GM18867 (cell line): ENCODE measurements around the gene OLR1.

ENCODE experiments used
- ATAC-seq: cut with Tn5 transposase; IDR thresholded peaks from one replicate; pipeline ENCODE4 v1.9.1; 2021; ENCODE audit warnings: mild to moderate bottlenecking, moderate library complexity; ENCODE audit not compliant: unreplicated experiment

The OLR1 gene

GRCh38 chr12:10154145-10154496 is 17.8 kb downstream of the OLR1 start:
- ATAC-seq, result peak; percentile 18

GRCh38 chr12:10153271-10154144 is 18.4 kb downstream of the OLR1 start:
- ATAC-seq, result peak; percentile 63

GRCh38 chr12:10151621-10152020 is 20.3 kb downstream of the OLR1 start:
- no peak for ATAC-seq

DNA sequence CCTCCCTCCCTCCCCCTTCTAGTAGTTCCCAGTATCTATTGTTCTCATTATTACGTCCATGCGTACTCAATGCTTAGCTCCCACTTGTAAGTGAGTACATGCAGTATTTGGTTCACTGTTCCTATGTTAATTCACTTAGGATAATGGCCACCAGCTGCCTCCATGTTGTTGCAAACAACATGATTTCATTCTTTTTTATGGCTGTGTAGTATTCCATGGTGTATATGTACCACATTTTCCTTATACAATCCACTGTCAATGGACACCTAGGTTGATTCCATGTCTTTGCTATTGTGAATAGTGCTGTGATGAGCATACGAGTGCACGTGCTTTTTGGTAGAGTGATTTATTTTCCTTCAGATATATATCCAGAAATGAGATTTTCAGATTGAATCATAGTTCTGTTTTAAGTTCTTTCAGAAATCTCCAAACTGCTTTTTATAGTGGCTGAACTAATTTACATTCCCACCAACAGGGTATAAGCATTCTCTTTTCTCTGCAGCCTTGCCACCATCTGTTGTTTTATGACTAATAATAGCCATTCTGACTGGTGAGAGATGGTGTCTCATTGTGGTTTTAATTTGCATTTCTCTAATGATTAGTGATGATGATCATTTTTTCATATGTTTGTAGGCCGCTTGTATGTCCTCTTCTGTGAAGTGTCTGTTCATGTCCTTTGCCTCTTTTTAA is 24.1 kb downstream of the OLR1 start:
- peak; percentile 87 for ATAC-seq

GRCh38 chr12:10142976-10143589 is 28.8 kb downstream of the OLR1 start:
- ATAC-seq, result no peak

DNA sequence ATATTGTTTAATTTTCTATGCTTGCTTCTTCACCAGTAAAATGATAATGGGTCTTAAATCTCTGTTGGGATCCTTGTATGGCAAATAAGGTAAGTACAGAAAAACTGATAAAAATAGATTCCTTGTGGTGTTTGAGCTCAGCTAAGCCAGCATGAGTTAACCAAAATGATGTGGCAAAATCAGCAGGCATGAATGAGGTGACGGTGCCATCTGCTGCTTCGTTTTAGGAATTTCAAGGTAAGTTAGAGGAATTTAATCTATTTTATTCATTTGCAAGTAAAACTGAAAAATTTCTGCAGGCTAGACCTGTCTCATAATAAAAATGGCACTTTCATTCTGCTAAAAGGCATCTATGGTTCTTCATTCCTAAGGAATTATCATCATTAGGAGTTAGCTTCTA is 31.9 kb downstream of the OLR1 start:
- ATAC-seq, result no peak

DNA sequence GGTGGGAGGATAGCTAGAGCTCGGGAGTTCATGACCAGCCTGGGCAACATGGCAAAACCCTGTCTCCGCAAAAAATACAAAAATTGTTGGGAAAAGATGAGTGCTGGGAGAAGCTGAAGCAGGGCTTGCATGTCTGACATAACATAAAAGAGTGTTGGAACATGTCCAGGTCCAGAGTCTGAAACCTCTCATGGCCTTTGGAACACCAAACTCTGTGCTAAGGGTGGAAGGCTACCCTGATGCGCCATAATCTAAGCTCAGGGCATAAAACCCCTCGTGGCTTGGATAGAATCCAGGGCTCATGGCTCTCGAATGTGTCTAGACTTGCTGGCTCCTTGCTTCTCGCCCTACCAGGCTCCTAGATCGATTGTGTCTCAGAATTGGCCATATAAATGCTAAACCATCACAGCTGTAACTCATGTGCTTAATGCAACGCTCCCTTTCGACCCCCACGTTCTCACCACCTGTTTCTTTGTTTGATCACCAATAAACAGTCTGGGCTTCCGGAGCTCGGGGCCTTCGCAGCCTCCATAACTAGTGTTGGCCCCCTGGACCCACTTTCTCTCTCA is 35.2 kb downstream of the OLR1 start:
- ATAC-seq, result no peak

- no peak for ATAC-seq
Observed at GRCh38 chr12:10135126-10135525, 36.8 kb downstream of the OLR1 start.

DNA sequence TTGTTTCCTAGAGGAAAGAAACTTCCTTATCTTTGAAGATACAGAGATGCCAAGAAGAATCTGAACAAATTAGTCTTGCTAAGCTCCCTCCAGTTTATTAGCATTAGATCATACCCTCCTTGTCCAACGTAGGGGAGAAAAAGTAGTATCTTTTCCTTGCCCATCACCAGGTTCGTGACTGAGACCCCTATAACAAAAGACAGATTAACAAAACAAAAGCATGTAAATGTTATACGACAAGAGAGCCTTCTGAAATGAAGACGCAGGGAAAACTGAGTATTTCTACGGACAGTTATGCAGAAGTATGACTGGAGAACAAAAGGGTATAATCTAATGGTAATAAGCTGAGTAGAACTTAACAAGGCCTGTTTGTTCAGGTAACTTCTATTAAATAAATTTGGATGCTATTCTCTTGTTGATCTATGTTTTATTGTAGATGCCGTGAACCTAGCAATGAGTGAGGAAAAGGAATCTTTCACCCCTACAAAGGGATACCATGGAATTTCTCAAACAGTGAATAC is 39.0 kb downstream of the OLR1 start:
- ATAC-seq, result no peak

DNA sequence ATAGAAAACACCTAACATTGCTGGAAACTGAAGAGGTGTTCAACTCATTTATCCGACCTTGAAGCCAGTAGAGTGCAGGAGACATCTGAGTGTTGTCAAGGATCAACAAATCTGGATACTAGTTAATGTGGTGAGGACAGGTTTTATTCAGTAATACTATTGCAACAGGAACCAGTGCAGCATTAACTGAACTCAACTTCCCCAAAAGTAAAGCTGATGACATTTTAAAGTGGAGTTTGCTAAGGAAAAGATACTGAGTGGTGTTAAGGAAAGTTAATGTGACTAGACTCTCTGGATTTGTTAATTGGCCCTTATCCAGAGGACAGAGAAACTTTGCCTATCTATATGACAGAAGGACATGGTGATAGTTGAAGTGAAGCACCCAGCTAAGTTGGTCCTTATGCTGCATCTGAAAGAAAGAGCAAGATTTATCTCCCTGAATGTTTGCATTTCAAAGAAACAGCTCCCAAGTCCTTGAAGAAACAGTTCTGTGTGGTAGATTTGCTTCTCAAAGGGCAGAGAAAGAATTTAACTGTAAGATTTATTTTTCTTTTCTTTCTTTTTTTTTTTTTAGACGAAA is 40.7 kb downstream of the OLR1 start:
- no peak for ATAC-seq

DNA sequence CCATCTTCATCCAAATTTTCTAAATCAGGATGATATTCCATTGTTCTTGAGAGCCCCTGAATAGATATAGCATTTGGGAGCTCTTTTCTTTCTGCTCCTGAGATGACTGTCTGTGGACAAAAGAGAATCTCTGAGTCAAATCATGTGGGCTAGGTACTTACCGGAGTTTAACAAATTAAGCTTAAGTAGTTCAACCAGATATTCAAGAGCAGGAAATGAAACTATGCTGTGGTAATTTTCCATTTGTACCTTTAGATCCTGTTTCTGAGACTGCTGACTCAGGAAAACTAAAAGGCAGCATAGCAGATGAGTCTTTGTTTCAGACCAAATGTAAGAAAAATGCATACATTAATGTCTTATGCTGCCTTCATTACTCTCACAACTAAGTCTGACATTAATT is 41.9 kb downstream of the OLR1 start, which contains the start of gene CLEC7A:
Gene CLEC7A (minus strand): TSS at position 158 of the 400 bp plus-strand sequence. CDS start 117 bp downstream, at position 41.
- ATAC-seq, result peak; percentile 85

DNA sequence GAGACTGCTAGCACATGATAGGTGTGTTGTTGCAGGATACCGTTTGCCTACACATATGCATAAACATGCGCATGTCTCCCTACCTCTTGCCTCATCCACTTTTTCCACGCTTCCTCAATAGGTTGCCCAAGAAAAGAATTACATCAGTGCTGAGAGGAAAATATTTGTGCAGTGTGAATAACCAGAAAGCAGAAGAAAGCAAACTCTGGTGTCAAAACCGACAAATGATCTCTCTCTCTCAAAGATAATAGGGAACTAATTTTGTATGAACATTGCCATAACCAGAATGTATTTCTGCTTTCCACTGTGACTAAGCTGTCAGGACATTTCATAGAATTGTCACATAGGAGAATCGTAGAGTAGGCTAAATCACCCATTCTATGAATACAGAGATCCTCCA is 43.2 kb downstream of the OLR1 start:
- ATAC-seq, result no peak

DNA sequence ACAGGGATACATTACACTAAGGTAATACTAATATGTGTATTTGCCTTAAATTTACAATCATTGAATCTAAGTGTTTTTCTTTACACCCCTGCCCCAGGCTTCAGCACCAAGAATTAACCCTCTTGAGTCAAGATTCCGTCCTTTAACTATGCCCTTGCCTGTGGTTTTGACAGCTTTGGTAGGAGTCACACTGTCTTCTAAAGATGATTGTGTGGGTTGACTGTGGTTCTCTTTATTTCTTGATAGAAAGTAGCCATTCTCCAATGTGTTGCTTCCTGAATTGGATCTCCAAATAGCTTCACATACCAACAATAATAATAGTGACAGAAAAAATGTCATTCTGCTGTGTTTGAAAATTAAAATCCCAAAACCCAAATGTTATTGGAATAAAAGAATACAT is 45.5 kb downstream of the OLR1 start:
- ATAC-seq, result no peak

DNA sequence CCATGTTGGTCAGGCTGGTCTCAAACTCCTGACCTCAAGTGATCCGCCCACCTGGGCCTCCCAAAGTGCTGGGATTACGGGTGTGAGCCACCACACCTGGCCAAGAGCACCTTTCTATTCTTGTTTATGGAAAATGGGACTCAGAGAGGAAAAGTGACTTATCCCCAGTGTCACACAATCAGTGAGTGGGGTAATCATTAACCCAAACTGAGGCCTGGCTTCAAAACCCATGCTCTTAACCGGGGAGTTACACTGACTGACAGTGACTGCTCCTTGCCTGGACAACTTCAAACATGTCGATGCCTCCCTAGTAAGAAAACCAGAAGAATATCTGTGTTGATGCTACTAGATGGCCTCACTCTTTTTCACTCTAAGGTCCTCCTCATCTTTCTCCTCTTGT is 49.2 kb downstream of the OLR1 start:
- ATAC-seq, result no peak

- ATAC-seq, result no peak
Observed at GRCh38 chr12:10121278-10121677, 50.7 kb downstream of the OLR1 start.

DNA sequence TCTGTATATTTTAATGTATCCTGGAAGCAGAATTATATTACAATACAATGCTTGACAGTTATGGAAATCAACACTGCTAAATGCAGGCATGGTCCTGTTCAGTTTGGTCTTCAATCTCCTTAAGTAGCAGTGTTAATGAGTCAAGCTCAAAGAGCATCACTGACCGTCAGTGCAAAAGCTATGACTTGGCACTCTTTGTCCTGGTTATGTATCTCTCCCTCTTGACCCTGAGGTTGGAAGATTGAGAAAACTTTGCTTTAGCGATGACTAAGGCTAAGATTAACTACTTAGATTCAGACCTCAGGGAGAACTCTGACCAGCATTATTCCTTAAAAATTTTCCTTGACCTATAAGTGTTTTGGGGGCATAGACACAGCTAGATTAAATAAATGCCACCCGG is 52.9 kb downstream of the OLR1 start:
- no peak for ATAC-seq

DNA sequence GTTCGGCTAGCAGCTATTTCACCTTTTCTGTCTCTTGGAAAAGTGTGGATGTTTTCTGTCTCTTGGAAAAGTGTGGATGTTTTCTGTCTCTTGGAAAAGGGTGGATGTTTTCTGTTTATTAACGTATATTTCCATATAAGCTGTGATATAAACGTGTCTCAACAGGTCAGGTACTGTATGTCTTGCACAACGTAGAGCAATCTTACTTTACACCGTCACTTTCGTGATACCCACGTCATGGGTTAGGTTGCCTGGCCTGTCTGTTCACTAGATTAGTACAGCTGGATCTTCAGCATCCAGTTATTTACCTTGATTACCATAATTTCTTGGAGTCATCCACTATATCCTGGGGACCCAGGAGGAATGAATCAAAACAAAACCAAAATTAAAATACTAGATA is 56.0 kb downstream of the OLR1 start:
- no peak for ATAC-seq

- no peak for ATAC-seq
Observed at GRCh38 chr12:10115311-10115710, 56.6 kb downstream of the OLR1 start.

- no peak for ATAC-seq
Observed at GRCh38 chr12:10113920-10114319, 58.0 kb downstream of the OLR1 start.

DNA sequence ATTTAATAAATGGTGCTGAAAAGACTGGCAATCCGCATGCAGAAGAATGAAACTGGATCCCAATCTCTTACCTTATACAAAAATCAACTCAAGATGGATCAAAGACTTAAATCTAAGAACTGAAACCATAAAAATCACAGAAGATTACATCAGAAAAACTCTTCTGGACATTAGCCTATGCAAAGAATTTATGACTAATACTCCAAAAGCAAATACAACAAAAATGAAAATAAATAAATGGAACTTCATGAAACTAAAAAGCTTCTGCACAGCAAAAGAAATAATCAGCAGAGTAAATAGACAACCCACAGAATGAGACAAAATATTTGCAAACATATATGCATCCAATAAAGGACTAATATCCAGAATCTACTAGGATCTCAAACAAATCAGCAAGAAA is 58.9 kb downstream of the OLR1 start:
- no peak for ATAC-seq

GRCh38 chr12:10111451-10111850 is 60.5 kb downstream of the OLR1 start:
- no peak for ATAC-seq
